ENCODE data around the gene LRCOL1.

The LRCOL1 gene

GRCh38 chr12:132580701-132581292 is 29.6 kb downstream of the LRCOL1 start:
- no peak overlapping the region for H3K4me3 ChIP-seq (ENCODE audit: low read depth, low read length)
- no peak for DNase-seq (ENCODE audit: low read depth)
- no peak for TF ChIP-seq CTCF (conservative IDR thresholded peaks at IDR 0.05; ENCODE audit: low read depth, low read length)

GRCh38 chr12:132579744-132580143 is 30.6 kb downstream of the LRCOL1 start:
- no peak for DNase-seq (ENCODE audit: low read depth)
- no peak for TF ChIP-seq CTCF (conservative IDR thresholded peaks at IDR 0.05; ENCODE audit: low read depth, low read length)
- H3K4me3 ChIP-seq (ENCODE audit: low read depth, low read length) = no peak overlapping the region

GRCh38 chr12:132578826-132579225 is 31.6 kb downstream of the LRCOL1 start:
- no peak for TF ChIP-seq CTCF (conservative IDR thresholded peaks at IDR 0.05; ENCODE audit: low read depth, low read length)
- H3K4me3 ChIP-seq (ENCODE audit: low read depth, low read length) = no peak overlapping the region
- no peak for DNase-seq (ENCODE audit: low read depth)

- H3K4me3 ChIP-seq (ENCODE audit: low read depth, low read length) = no peak overlapping the region
- no peak for DNase-seq (ENCODE audit: low read depth)
- no peak for TF ChIP-seq CTCF (conservative IDR thresholded peaks at IDR 0.05; ENCODE audit: low read depth, low read length)
Measured at GRCh38 chr12:132578118-132578517, 32.3 kb downstream of the LRCOL1 start.

GRCh38 chr12:132577191-132577920 is 33.0 kb downstream of the LRCOL1 start:
- DNase-seq (ENCODE audit: low read depth) = no peak
- no peak overlapping the region for H3K4me3 ChIP-seq (ENCODE audit: low read depth, low read length)
- no peak for TF ChIP-seq CTCF (conservative IDR thresholded peaks at IDR 0.05; ENCODE audit: low read depth, low read length)

- DNase-seq (ENCODE audit: low read depth) = no peak
- TF ChIP-seq CTCF (conservative IDR thresholded peaks at IDR 0.05; ENCODE audit: low read depth, low read length) = no peak
- H3K4me3 ChIP-seq (ENCODE audit: low read depth, low read length) = no peak overlapping the region
Measured at GRCh38 chr12:132576701-132577100, 33.7 kb downstream of the LRCOL1 start.

GRCh38 chr12:132575661-132576060 is 34.7 kb downstream of the LRCOL1 start:
- H3K4me3 ChIP-seq (ENCODE audit: low read depth, low read length) = no peak overlapping the region
- DNase-seq (ENCODE audit: low read depth) = no peak
- no peak for TF ChIP-seq CTCF (conservative IDR thresholded peaks at IDR 0.05; ENCODE audit: low read depth, low read length)

Data from choroid plexus epithelial cell (primary cell).